NCI-H510A (cell line): ENCODE measurements around the gene ATF3.

Experiments
- DNase-seq: peaks from one replicate; lab custom pipeline; 2025; lab: John Stamatoyannopoulos, UW

The ATF3 gene

DNA sequence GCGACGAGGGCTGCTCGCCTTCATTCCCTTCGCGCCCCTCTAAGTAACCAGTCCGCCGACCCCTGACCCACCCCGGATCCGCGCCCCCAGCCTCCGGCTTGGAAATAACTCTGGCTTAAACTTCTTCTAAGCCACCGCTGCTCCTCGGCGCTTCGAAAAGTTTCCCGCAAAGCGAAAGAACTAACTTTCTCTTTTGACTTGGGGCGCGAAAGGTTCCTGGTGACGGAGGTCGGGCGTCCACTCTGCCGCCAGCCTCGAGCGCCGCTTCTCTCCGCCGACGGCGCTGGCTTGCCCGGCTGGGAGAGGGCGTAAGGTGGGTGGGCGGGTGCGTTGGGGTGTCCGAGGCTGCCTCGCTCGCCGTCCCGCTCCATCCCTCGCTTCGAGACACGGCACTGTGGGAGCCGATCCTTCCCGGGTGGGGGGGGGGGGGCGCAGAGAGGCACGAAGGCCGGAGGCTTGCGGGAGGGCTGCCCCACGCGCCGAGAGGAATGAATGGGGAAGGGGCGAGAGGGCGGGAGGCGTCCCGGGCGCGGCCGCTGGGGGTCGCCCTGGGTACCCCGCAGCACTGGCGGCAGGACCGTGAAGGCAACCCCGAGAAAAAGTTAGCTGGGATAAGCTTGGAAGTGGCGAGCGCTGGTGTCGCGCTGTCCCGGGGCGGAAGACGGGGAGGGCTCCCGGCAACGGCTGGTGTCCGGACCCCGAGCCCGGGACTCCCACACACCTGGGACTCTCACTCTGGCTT, 569 bp downstream of the ATF3 start:
- DNase-seq: peak; percentile 24

GRCh38 chr1:212609701-212610574, 1.4 kb downstream of the ATF3 start:
- no peak for DNase-seq

DNA sequence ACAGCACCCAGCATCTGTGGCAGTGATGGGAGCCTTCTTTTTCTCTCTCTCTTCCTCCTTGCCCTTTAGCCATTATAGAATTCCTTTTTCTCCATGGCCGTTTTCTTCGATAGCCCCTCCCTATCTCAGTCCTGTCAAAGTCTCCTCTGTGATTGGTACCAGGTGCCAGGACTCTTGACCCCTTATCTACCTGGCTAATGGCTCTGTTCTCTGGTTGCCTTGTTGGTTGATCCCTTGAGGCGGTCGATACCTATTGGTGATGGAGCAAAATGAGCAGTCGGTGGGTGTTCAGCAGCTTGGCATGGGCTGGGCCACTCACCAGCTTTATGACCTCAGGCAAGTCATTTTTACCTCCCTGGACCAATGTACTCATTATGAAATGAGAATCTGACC, 2.0 kb downstream of the ATF3 start:
- no peak for DNase-seq

GRCh38 chr1:212611000-212611948, 2.7 kb downstream of the ATF3 start:
- no peak for DNase-seq

GRCh38 chr1:212612041-212612961, 3.7 kb downstream of the ATF3 start:
- no peak for DNase-seq

DNA sequence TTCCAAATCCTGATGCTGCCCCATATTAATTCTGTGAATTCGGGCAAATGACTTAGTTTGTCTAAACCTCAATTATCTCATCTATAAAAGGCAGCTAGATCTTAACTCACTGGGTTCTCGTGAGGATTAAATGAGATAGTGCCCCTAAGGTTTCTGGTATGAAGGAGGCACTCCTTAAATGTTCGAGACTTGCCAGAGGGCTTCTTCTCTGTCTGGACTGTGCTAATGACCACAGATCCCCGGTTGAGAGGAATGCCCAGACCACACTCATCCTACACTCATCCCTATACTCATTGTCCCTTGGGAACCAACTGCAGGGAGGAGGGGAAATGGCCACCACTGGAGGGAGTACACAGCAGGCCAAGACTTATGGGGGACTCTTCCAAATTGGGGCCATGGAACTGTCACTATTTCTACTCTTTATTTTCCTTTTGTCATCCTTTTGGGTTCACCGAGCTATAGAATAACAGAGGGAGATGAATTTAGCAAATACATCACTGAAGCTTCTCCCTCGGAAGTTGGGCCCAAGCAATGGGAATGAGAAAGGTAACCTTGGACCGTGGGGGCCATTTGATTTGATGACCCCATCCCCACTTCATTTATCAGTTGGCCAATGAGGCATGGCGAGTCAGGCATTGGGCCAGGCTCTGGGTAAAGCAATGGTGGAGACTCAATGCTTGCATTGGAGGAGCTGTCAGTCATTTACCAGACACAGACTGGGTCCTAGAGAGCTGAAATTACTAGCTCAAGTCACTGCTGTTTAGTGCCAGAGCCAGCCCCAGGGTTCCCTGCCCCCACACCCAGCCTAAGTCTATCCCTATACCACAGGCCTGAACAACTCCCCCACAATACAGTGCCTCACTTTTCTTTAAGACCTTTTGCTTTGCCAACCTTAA, 5.1 kb downstream of the ATF3 start:
- DNase-seq: no peak

- no peak for DNase-seq
Measured at GRCh38 chr1:212614453-212615200, 6.1 kb downstream of the ATF3 start.

DNA sequence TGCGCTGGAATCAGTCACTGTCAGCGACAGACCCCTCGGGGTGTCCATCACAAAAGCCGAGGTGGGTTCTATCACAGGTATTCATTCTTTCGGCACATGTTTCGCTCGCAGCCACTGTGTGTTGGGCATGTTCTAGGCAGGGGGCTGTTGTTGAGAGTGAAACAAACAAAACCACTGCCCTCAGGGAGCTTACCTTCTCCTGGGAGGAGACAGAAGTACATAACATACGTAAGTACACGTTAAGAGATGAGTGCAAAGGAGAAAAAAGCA, 6.6 kb downstream of the ATF3 start:
- no peak for DNase-seq

DNA sequence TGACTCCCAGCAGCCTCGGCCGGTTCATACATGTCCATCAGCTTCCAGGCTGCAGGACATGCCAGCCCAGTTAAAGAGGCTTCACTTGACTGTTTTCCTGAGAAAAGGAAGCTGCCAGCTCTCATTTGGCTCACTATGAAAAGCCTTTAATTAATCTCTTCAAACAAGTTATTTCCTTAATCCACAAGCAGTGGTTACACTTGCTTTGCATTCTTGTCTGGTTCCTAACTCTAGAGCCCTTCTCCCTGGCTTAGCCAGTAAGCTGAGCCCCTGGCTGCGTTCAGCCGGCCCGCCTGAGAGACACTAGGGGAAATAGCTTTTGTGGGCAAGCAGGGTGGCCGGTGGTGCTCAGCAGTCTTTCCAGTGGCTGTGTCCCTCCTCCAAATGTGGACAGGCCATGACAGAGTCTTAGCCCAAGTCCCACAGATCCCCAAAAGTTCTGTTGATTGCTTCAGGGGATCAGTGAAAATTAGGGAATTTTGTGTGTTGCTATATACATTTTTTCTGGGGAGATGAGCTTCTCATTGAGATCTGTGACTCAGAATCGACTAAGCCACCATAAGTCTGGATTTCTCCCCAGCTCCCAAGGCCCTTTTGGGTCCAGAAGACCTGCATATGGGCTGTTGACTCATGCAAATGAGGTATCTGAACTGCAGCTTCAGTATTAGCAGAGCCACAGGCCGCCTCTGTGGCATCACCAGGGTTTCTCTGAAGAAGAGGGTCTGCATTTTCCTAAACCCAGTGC, 10.1 kb downstream of the ATF3 start:
- DNase-seq: no peak

DNA sequence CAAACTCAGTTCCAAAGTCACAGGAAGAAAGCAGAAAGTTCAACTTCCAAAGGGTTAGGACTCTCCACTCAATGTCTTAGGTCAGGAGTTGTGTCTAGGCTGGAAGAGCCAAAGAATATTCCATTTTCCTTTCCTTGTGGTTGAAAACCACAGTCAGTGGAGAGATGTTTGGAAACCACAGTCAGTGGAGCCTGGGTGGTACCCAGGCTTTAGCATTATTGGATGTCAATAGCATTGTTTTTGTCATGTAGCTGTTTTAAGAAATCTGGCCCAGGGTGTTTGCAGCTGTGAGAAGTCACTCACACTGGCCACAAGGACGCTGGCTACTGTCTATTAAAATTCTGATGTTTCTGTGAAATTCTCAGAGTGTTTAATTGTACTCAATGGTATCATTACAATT, 11.7 kb downstream of the ATF3 start:
- DNase-seq: no peak

DNA sequence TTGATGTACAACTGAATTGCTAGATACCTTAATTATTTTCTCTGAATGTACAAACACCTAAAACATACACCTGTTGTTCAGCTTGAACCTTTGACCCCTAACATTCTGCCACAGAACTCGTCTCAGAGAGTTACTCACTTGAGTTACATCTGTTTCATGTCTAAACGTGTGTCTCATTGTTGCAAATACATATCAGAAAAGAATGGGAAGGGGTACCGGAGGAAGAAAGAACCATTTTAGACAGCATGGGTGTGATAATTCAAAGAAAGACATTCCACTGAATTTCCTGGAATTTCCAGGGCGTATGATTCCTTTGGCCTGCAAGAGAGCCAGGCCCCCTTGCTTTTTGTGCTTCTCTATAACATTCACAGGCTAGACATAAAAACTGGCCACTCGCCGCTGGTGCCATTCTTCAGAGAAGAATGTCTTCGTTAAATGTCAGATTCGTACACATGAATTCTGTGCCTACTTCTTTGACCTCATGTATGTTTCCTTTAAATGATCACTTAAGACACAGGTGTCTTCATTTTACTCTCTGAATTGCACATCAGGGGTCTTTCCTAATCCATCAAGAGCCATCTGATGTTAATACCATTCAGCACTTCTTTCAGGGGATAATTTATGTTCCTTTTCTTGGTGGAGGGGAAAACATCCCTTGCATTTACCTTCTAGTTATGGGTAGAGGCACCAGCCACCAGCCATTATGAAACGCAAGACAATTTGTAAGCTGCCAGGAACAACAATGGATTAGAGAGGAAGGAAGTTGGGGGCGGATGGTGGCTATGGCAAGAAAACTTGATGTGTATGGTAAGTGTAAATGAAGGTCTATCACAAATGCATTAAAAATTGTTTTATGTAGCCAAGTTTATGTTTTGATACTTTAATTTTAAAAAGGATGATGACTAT, 12.7 kb downstream of the ATF3 start:
- DNase-seq: no peak

GRCh38 chr1:212621949-212622305, 13.4 kb downstream of the ATF3 start:
- no peak for DNase-seq

DNA sequence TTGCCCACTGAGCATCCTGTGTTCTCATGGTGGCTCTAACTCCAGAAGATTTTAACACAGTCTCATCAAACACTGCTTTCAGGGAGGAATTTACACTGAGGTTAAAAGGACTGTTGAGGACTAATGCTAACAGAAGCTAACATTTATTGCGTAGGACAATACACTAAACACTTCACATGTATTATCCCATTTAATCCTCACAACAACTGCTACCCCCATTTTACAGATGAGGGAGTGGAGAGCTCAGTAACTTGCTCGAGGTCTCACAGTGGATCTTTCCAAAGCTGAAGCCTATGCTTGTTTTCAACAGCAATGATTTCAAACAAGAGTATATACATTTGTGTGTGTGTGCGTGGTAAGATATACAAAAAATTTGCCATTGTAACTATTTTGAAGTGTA, 13.9 kb downstream of the ATF3 start:
- DNase-seq: no peak

DNA sequence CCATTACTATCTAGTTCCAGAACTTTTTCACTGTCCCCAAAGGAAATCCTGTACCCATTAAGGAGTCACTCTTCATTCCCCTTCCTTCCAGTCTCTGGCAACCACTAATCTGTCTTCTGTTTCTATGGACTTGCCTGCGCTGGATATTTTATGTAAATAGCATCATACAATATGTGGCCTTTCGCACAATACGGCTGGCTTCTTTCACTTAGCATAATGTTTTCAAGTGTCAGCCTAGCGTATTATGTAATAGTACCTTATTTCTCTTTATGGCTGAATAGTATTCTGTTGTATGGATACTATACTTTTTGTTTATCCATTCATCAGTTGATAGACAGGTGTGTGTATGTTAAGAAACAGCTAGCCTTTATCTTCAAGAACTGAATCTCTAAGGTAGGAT, 14.3 kb downstream of the ATF3 start:
- no peak for DNase-seq

DNA sequence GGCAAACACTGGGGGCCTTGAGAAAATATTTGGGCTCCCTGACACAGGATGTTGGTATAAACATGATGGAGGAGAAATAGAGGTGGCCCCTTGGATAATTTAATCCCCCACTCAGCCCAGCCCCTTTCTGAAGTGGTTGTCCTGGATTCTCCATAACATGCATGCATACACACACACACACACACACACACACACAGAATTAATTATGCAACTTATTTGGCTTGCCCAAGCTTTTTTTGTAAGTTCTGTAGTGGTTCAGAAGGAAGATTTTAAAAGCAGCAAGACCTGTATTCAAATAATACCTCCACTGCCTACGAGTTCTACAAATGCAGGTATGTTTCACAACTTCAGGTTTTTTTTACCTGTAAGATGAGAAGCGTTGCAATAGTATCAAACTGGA, 15.0 kb downstream of the ATF3 start:
- DNase-seq: no peak

DNA sequence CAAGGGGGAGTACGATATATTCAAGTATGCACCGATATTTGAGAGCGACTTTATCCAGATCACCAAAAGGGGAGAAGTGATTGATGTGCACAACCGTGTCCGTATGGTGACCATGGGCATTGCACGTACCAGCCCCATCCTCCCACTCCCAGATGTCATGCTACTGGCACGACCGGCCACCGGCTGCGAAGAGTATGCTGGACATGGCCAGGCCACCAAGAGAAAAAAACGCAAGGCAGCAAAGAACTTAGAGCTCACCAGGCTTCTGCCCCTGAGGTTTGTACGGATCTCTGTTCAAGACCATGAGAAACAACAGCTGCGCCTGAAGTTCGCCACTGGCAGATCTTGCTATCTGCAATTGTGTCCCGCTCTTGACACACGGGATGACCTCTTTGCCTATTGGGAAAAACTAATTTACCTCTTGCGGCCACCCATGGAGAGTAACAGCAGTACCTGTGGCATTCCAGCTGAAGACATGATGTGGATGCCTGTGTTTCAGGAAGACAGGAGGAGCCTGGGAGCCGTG, 16.5 kb downstream of the ATF3 start:
- no peak for DNase-seq

- no peak for DNase-seq
Measured at GRCh38 chr1:212625781-212626450, 17.4 kb downstream of the ATF3 start.
